ENCODE data around the gene CDK8. TPM values are rescaled to one million over a fixed set of nuclear protein-coding genes. Genes with fewer than 3 reads are reported as not detected.

The CDK8 gene
- total and polyA plus RNA-seq, 9 of the 15 experiments (the other 6 are each of a cell fraction or from before 2014, with no cell fraction given): 11.3 to 33.7 (median 20.3) TPM

GRCh38 chr13:26247608-26248007 lies 6.3 kb upstream of the CDK8 start (continued):
- TF ChIP-seq CCNT2 (IDR thresholded peaks at IDR 0.05; ENCODE audit: borderline replicate concordance, extremely low read depth, insufficient read length, low read depth, low read length) (peak; percentile 75), NCOA6 (IDR thresholded peaks at IDR 0.05) (no peak), JUN (IDR thresholded peaks at IDR 0.05; ENCODE audit: borderline replicate concordance, low read depth, low read length) (peak; percentile 80), JUN (CRISPR knock-in tag; IDR thresholded peaks at IDR 0.05; ENCODE audit: borderline replicate concordance) (no peak), ATF1 (CRISPR knock-in tag; IDR thresholded peaks at IDR 0.05) (no peak), ATF1 (tag; IDR thresholded peaks at IDR 0.05) (peak; percentile 63), ZBTB40 (IDR thresholded peaks at IDR 0.05) (no peak), ZBTB40 (CRISPR knock-in tag; IDR thresholded peaks at IDR 0.05) (no peak), ZNF23 (CRISPR knock-in tag; IDR thresholded peaks at IDR 0.05) (no peak), ZNF224 (CRISPR knock-in tag; IDR thresholded peaks at IDR 0.05) (no peak), DIDO1 (tag; IDR thresholded peaks at IDR 0.05; ENCODE audit: low read depth) (0 out of 2 replicates have a peak, but pooled peaks have one; percentile 20), ZKSCAN1 (IDR thresholded peaks at IDR 0.05; ENCODE audit: low read depth, low read length) (no peak), SMAD4 (CRISPR knock-in tag; conservative IDR thresholded peaks at IDR 0.05) (peak; percentile 84), CAMTA2 (CRISPR knock-in tag; conservative IDR thresholded peaks at IDR 0.05) (no peak), CHD2 (IDR thresholded peaks at IDR 0.05; ENCODE audit: low read depth, low read length) (no peak), RAD51 (IDR thresholded peaks at IDR 0.05; ENCODE audit: borderline replicate concordance, low read depth) (peak; percentile 70; the same call in 1 of the 2 replicates), USF1 (CRISPR knock-in tag; IDR thresholded peaks at IDR 0.05) (peak; percentile 74), SMARCA4 (IDR thresholded peaks at IDR 0.05) (peak; percentile 85), ARID3A (IDR thresholded peaks at IDR 0.05; ENCODE audit: borderline replicate concordance, low read depth, low read length) (no peak)

All from K562 (cell line).